OCI-LY3 (cell line): ENCODE data around the gene PIP5K1C.

Experiments used
- EZH2phosphoT487 ChIP-seq: fragments of 200-600 bp; shearing (Covaris generic); IDR thresholded peaks from 2 replicates; pipeline ENCODE4 v1.6.1; 2018; ENCODE audit warnings: antibody characterized with exemption, mixed run types, low read depth
- TF ChIP-seq, protein P1 (sequence below): fragments of 200-600, 300-600 bp; sonication (generic); IDR thresholded peaks from 2 replicates; pipeline ENCODE4 v1.5.1; 2014; ENCODE audit warnings: antibody characterized with exemption, low read length, low read depth

GRCh38 chr19:3658870-3659745 is 41.2 kb downstream of the PIP5K1C start:
- TF ChIP-seq, protein P1, sequence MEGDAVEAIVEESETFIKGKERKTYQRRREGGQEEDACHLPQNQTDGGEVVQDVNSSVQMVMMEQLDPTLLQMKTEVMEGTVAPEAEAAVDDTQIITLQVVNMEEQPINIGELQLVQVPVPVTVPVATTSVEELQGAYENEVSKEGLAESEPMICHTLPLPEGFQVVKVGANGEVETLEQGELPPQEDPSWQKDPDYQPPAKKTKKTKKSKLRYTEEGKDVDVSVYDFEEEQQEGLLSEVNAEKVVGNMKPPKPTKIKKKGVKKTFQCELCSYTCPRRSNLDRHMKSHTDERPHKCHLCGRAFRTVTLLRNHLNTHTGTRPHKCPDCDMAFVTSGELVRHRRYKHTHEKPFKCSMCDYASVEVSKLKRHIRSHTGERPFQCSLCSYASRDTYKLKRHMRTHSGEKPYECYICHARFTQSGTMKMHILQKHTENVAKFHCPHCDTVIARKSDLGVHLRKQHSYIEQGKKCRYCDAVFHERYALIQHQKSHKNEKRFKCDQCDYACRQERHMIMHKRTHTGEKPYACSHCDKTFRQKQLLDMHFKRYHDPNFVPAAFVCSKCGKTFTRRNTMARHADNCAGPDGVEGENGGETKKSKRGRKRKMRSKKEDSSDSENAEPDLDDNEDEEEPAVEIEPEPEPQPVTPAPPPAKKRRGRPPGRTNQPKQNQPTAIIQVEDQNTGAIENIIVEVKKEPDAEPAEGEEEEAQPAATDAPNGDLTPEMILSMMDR = no peak
- no peak for TF ChIP-seq EZH2phosphoT487
